Natural killer cell (primary cell): ENCODE data around the gene SMAGP. TPM values are rescaled to one million over a fixed set of nuclear protein-coding genes. Genes with fewer than 3 reads are reported as not detected.
A peak's percentile ranks its signal among the peaks of the same experiment; 100 is the strongest.

Experiments
- ATAC-seq, 3 donors: fragments of 150-1000 bp in 2 of 3; fragments of 200-7000 bp in 1 of 3; cut with Tn5 transposase; 1 replicate in 1 of 3; 2 replicates in 2 of 3; pipeline ENCODE4 v1.10.0; 2021; ENCODE audit warnings: mild to moderate bottlenecking in 2 of 3, moderate library complexity in 2 of 3
- DNase-seq, 2 donors: peaks; one replicate each; pipeline versions ENCODE4 v3.0.0 to v3.0.0-alpha.2; 2013 to 2021; ENCODE audit warnings: mixed read lengths in 1 of 2
- H3K27ac ChIP-seq: one replicate; pipeline ENCODE4 v1.5.1; 2013; ENCODE audit warnings: mild to moderate bottlenecking, low read length
- H3K27me3 ChIP-seq: one replicate; pipeline ENCODE4 v1.6.1; 2013; ENCODE audit warnings: low read length; ENCODE audit not compliant: control insufficient read depth, insufficient read depth
- H3K36me3 ChIP-seq: one replicate; pipeline ENCODE4 v1.6.1; 2013; ENCODE audit warnings: low read length; ENCODE audit not compliant: control insufficient read depth, insufficient read depth
- H3K4me1 ChIP-seq: one replicate; pipeline ENCODE4 v1.6.1; 2013; ENCODE audit warnings: low read length; ENCODE audit not compliant: control insufficient read depth, insufficient read depth
- H3K4me3 ChIP-seq: one replicate; pipeline ENCODE4 v1.5.1; 2013; ENCODE audit warnings: low read length
- H3K9me3 ChIP-seq: one replicate; pipeline ENCODE4 v1.6.1; 2013; ENCODE audit warnings: low read length; ENCODE audit not compliant: control insufficient read depth, insufficient read depth
- H3K27ac Mint-ChIP-seq, 2 donors: one replicate each; pipeline ENCODE4 v1.8.0; 2022; ENCODE audit warnings: mild to moderate bottlenecking in 2 of 2, mixed read lengths in 2 of 2, moderate library complexity in 1 of 2
- H3K27me3 Mint-ChIP-seq, 2 donors: one replicate each; pipeline ENCODE4 v1.8.0; 2022; ENCODE audit warnings: low read depth in 2 of 2, mixed read lengths in 2 of 2
- H3K36me3 Mint-ChIP-seq: one replicate; pipeline ENCODE4 v1.8.0; 2022; ENCODE audit warnings: mixed read lengths
- H3K4me1 Mint-ChIP-seq, 2 donors: one replicate each; pipeline ENCODE4 v1.8.0; 2022; ENCODE audit warnings: mixed read lengths in 2 of 2
- H3K4me3 Mint-ChIP-seq: one replicate; pipeline ENCODE4 v1.8.0; 2022; ENCODE audit warnings: mild to moderate bottlenecking, moderate library complexity, mixed read lengths
- H3K9me3 Mint-ChIP-seq, 2 donors: one replicate each; pipeline ENCODE4 v1.8.0; 2022; ENCODE audit warnings: mixed read lengths in 2 of 2
- WGBS: methylation state at CpG from one replicate; pipeline ENCODE4 v1.1.7; 2013; ENCODE audit warnings: missing lambda C conversion rate; ENCODE audit not compliant: insufficient coverage; 5-methylcytosine and 5-hydroxymethylcytosine counted together
- intact Hi-C: fragments of 100-400 bp; cut with micrococcal nuclease; formaldehyde crosslinking; loops from one replicate; pipeline ENCODE4 v1.14.2; 2022
- total RNA-seq, 4 donors: library from RNA; stranded (reverse); fragments of 120-200 nt in 1 of 4; gene quantifications; one replicate each; pipeline versions ENCODE4 v1.2.3 to v1.2.4, GENCODE V29; 2013 to 2022
- TF ChIP-seq, protein P1 (sequence below): fragments of 200-600 bp; IDR thresholded peaks from one replicate; pipeline ENCODE4 v1.8.0; 2022; ENCODE audit warnings: antibody characterized with exemption

The SMAGP gene
- total RNA-seq, 3 donors from 2014 or later (not counting 1 experiment from before 2014, with no cell fraction given): 6.5 to 26.2 (median 19.0) TPM

DNA sequence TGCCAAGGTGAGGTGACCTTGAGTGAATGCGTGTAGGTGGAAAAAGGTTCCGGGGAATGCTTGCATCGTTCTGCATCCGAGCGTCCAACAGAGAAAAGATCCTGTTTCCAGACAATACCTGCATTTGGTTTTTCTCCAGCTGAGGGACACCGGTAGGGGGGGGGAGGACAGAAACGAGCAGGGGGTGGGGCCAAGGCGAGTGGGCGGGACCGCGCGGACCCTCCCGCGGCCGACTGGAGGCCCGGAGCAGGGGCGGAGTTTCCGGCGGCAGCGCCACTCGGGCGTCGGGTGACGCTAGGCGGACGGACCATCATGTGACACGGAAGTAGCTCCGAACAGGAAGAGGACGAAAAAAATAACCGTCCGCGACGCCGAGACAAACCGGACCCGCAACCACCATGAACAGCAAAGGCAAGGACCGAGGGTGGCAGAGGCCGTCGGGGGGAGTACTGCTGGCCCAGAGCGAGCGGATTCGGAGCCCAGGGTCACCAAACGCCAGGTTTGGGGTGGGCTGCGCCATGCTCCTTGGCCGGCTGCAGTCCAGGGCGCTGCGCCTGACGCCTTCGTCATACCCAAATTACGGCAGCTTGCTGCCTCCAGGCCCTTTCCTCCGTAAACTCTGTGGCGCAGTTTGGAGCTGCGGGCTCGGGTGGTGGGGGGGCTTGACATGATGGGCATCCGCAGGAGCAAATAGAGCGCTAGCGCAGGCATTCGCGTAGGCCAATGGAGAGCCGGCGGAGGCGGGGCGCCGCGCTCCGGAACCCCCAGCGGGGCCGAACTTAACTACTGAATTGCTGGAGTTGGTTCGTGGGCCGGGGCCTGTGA lies 31.5 kb downstream of the SMAGP start, which contains the start of gene DAZAP2:
Gene DAZAP2 (plus strand): TSS at position 317 of the 825 bp plus-strand sequence. CDS start 82 bp downstream, at position 399.
- Histone ChIP-seq H3K27ac (peak within 1 kb of the TSS; percentile 100), H3K27me3 (no peaks in the 10 kb centered on the region), H3K4me3 (peak within 1 kb of the TSS; percentile 100), H3K36me3 (peaks cover 30% of the 10 kb centered on the region), H3K9me3 (no peaks in the 10 kb centered on the region), H3K4me1 (peaks cover 24% of the 10 kb centered on the region)
- under 1% methylated on average over 70 of the region's 70 CpGs for WGBS
- DNase-seq (peak; percentile 91 to 98), ATAC-seq (peak; percentile 88 to 96 (median 90))
- Mint-ChIP-seq H3K27ac (peak within 1 kb of the TSS; percentile 98 to 99), H3K36me3 (peaks cover 9% of the 10 kb centered on the region), H3K9me3 (no peaks in the 10 kb centered on the region), H3K4me3 (peak within 1 kb of the TSS; percentile 97), H3K4me1 (peaks cover 41 to 46% of the 10 kb centered on the region in 2 donors), H3K27me3 (no peaks in the 10 kb centered on the region)
- TF ChIP-seq, protein P1, sequence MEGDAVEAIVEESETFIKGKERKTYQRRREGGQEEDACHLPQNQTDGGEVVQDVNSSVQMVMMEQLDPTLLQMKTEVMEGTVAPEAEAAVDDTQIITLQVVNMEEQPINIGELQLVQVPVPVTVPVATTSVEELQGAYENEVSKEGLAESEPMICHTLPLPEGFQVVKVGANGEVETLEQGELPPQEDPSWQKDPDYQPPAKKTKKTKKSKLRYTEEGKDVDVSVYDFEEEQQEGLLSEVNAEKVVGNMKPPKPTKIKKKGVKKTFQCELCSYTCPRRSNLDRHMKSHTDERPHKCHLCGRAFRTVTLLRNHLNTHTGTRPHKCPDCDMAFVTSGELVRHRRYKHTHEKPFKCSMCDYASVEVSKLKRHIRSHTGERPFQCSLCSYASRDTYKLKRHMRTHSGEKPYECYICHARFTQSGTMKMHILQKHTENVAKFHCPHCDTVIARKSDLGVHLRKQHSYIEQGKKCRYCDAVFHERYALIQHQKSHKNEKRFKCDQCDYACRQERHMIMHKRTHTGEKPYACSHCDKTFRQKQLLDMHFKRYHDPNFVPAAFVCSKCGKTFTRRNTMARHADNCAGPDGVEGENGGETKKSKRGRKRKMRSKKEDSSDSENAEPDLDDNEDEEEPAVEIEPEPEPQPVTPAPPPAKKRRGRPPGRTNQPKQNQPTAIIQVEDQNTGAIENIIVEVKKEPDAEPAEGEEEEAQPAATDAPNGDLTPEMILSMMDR: no peak
- intact Hi-C loops: loop anchor here (1.0 kb wide), 2 partner anchors 65 to 155 kb away; partner anchors contain the start of genes CSRNP2 and TFCP2

DNA sequence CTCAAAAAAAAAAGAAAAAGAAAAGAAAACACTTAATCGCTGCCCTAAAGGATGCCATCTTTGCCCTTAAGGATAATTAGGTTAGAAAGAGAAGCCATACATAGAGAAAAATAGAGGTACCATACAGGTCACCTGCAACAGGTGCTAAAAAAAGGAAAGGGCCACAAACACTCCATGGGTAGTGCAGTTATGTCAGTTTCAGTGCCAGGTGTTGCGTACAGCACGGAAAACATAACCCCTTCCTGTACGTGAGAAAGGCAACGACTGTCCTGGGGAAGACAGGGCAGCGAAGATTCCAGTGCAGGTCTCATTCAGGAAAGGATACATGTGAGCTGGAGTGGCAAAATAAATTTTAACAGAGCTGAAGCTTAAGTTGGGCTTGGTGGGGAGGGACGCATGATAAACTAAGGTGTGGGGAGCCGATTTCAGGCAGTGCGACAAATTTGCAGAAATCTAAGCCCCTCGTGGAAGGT lies 32.1 kb downstream of the SMAGP start:
- peaks cover 39 to 44% of the 10 kb centered on the region in 2 donors for H3K4me1 Mint-ChIP-seq
- H3K4me3 ChIP-seq: peak overlapping the region; percentile 100

DNA sequence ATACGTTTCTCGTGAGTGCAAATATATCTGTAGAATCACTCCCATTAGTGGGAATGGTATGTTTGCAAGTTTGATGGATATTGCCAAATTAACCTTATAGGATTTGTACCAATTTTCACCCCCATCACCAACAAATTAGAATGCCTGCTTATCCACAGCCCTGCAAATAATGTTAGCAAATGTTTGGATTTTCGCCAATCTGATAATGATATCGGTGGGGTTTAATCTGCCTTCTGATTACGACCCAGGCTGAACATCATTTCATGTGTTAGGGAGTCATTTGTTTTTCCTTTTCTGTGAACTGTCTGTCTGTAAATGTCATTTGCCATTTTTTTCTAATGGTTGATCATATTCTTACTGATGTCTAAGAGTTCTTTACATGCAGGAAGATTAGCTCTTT lies 35.7 kb downstream of the SMAGP start:
- WGBS: 66% methylated on average over 3 of the region's 5 CpGs
- intact Hi-C loops: no loop called here
- Histone ChIP-seq H3K4me3 (no peak overlapping the region), H3K4me1 (peaks cover 8% of the 10 kb centered on the region), H3K36me3 (no peaks in the 10 kb centered on the region), H3K27ac (no peak overlapping the region), H3K27me3 (no peaks in the 10 kb centered on the region), H3K9me3 (no peaks in the 10 kb centered on the region)
- ATAC-seq (no peak), DNase-seq (no peak)
- Mint-ChIP-seq H3K4me1 (peaks cover 14 to 17% of the 10 kb centered on the region in 2 donors), H3K9me3 (no peaks in the 10 kb centered on the region), H3K36me3 (no peaks in the 10 kb centered on the region), H3K4me3 (no peak overlapping the region), H3K27ac (no peak overlapping the region), H3K27me3 (no peaks in the 10 kb centered on the region)
- TF ChIP-seq, protein P1: no peak

More for the DNA sequence above, 32.1 kb downstream of the SMAGP start:
- peak overlapping the region; percentile 97 for H3K4me3 Mint-ChIP-seq
- H3K27ac Mint-ChIP-seq: peak overlapping the region; percentile 98 to 99
- WGBS: 12% methylated on average over 10 of the region's 10 CpGs
- H3K36me3 ChIP-seq: peaks cover 28% of the 10 kb centered on the region
- no peaks in the 10 kb centered on the region for H3K9me3 ChIP-seq
- TF ChIP-seq, protein P1: no peak
- H3K27me3 Mint-ChIP-seq: no peaks in the 10 kb centered on the region
- peak overlapping the region; percentile 45 for H3K27ac ChIP-seq
- H3K27me3 ChIP-seq: no peaks in the 10 kb centered on the region
- H3K4me1 ChIP-seq: peaks cover 24% of the 10 kb centered on the region
- no peak for ATAC-seq
- no peak for DNase-seq
- H3K36me3 Mint-ChIP-seq: peaks cover 9% of the 10 kb centered on the region
- no peaks in the 10 kb centered on the region for H3K9me3 Mint-ChIP-seq
- intact Hi-C loops: loop anchor here (1.0 kb wide), 1 partner anchor 65 kb away; the partner anchor contains the start of gene TFCP2
